ENCODE data around the gene LIN7C. TPM values are rescaled to one million over a fixed set of nuclear protein-coding genes. Genes with fewer than 3 reads are reported as not detected.

The LIN7C gene
- polyA plus RNA-seq, 3 donors: 7.3 to 24.0 (median 18.9) TPM

DNA sequence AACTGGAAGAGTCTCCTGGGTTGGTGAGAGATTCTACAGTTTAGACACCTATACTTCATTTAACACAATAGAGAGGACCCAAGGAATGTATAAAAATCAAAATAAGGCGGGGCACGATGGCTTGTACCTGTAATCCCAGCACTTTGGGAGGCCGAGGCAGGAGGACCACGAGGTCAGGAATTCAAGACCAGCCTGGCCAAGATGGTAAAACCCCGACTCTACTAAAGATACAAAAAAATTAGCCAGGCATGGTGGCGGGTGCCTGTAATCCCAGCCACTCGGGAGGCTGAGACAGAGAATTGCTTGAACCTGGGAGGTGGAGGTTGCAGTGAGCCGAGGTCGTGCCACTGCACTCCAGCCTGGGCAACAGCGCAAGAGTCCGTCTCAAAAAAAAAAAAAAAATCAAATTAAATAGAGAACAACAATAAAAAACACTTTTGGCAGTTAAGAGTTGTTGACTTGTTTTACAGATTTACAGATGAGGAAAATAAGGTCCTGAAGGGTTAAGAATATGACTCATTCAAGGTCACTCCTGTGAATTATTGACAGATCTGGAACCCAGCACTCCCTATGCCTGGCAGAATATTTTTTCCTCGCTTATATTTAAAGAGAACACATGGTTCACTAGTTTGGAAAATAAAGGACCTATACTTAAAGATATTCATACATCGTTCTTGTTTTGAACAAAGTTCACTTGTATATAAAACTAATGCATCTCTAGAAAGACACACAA is 39.2 kb downstream of the LIN7C start:
- Histone ChIP-seq H3K27me3 (ENCODE audit: control insufficient read depth in 2 of 2, insufficient read depth in 2 of 2, low read length in 2 of 2) (peaks cover 7 to 14% of the 10 kb centered on the region in 2 donors), H3K9me3 (replicated peaks in 1 of 2; ENCODE audit: control insufficient read depth in 1 of 2, insufficient read depth in 1 of 2, low read length in 2 of 2) (no peaks in the 10 kb centered on the region), H3K9ac (ENCODE audit: insufficient read depth, low read length, poor library complexity, severe bottlenecking) (no peak overlapping the region), H3K4me2 (replicated peaks; ENCODE audit: extremely low read depth, low read length, poor library complexity, severe bottlenecking) (no peak overlapping the region), H2AFZ (ENCODE audit: insufficient read depth, low read depth, low read length, poor library complexity, severe bottlenecking) (no peak overlapping the region), H3K79me2 (ENCODE audit: insufficient read depth, low read length) (no peaks in the 10 kb centered on the region), H4K20me1 (ENCODE audit: insufficient read depth, low read length) (no peaks in the 10 kb centered on the region), H3K4me3 (replicated peaks in 1 of 3; ENCODE audit: low read depth in 2 of 3, low read length in 3 of 3) (no peak overlapping the region), H3K4me1 (ENCODE audit: control insufficient read depth in 1 of 2, insufficient read depth in 2 of 2, low read length in 2 of 2) (peaks cover 45 to 47% of the 10 kb centered on the region in 2 donors), H3K27ac (ENCODE audit: low read depth in 1 of 2, low read length in 2 of 2) (no peak overlapping the region), H3K36me3 (replicated peaks in 1 of 2; ENCODE audit: control insufficient read depth in 1 of 2, insufficient read depth in 2 of 2, low read length in 2 of 2) (no peaks in the 10 kb centered on the region)
- H3K4me3 Mint-ChIP-seq: no peak overlapping the region
- peaks cover 12 to 16% (median 13%) of the 10 kb centered on the region in 3 donors for H3K27me3 Mint-ChIP-seq (ENCODE audit: low read depth in 3 of 3)
- 92% methylated on average over 5 of the region's 13 CpGs for WGBS (ENCODE audit: insufficient coverage)
- no peak for DNase-seq
- H3K36me3 Mint-ChIP-seq: peaks cover 0 to 2% of the 10 kb centered on the region in 2 donors
- H3K9me3 Mint-ChIP-seq: no peaks in the 10 kb centered on the region
- H3K4me1 Mint-ChIP-seq: peaks cover 45% of the 10 kb centered on the region
- TF ChIP-seq, protein P1, sequence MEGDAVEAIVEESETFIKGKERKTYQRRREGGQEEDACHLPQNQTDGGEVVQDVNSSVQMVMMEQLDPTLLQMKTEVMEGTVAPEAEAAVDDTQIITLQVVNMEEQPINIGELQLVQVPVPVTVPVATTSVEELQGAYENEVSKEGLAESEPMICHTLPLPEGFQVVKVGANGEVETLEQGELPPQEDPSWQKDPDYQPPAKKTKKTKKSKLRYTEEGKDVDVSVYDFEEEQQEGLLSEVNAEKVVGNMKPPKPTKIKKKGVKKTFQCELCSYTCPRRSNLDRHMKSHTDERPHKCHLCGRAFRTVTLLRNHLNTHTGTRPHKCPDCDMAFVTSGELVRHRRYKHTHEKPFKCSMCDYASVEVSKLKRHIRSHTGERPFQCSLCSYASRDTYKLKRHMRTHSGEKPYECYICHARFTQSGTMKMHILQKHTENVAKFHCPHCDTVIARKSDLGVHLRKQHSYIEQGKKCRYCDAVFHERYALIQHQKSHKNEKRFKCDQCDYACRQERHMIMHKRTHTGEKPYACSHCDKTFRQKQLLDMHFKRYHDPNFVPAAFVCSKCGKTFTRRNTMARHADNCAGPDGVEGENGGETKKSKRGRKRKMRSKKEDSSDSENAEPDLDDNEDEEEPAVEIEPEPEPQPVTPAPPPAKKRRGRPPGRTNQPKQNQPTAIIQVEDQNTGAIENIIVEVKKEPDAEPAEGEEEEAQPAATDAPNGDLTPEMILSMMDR (IDR thresholded peaks at IDR 0.05): no peak
- H3K27ac Mint-ChIP-seq: peak overlapping the region in 3 of 7 donors; percentile 28 to 60 (median 43)
- intact Hi-C loops (cut with micrococcal nuclease): no loop called here

GRCh38 chr11:27466363-27466762 is 40.2 kb downstream of the LIN7C start:
- no peak overlapping the region for H3K27ac Mint-ChIP-seq
- Histone ChIP-seq H3K4me1 (ENCODE audit: control insufficient read depth in 1 of 2, insufficient read depth in 2 of 2, low read length in 2 of 2) (peaks cover 43 to 49% of the 10 kb centered on the region in 2 donors), H3K9me3 (replicated peaks in 1 of 2; ENCODE audit: control insufficient read depth in 1 of 2, insufficient read depth in 1 of 2, low read length in 2 of 2) (no peaks in the 10 kb centered on the region), H3K27me3 (ENCODE audit: control insufficient read depth in 2 of 2, insufficient read depth in 2 of 2, low read length in 2 of 2) (peaks cover 7 to 13% of the 10 kb centered on the region in 2 donors), H3K79me2 (ENCODE audit: insufficient read depth, low read length) (no peaks in the 10 kb centered on the region), H3K27ac (ENCODE audit: low read depth in 1 of 2, low read length in 2 of 2) (no peak overlapping the region), H3K4me3 (replicated peaks in 1 of 3; ENCODE audit: low read depth in 2 of 3, low read length in 3 of 3) (no peak overlapping the region), H3K4me2 (replicated peaks; ENCODE audit: extremely low read depth, low read length, poor library complexity, severe bottlenecking) (no peak overlapping the region), H2AFZ (ENCODE audit: insufficient read depth, low read depth, low read length, poor library complexity, severe bottlenecking) (no peak overlapping the region), H4K20me1 (ENCODE audit: insufficient read depth, low read length) (no peaks in the 10 kb centered on the region), H3K36me3 (replicated peaks in 1 of 2; ENCODE audit: control insufficient read depth in 1 of 2, insufficient read depth in 2 of 2, low read length in 2 of 2) (no peaks in the 10 kb centered on the region), H3K9ac (ENCODE audit: insufficient read depth, low read length, poor library complexity, severe bottlenecking) (no peak overlapping the region)
- no CpG with 5 or more reads among the region's 1 CpG for WGBS (ENCODE audit: insufficient coverage)
- peaks cover 10 to 14% (median 10%) of the 10 kb centered on the region in 3 donors for H3K27me3 Mint-ChIP-seq (ENCODE audit: low read depth in 3 of 3)
- H3K36me3 Mint-ChIP-seq: peaks cover 0 to 2% of the 10 kb centered on the region in 2 donors
- no peak for DNase-seq
- intact Hi-C loops (cut with micrococcal nuclease): no loop called here
- peaks cover 42% of the 10 kb centered on the region for H3K4me1 Mint-ChIP-seq
- H3K4me3 Mint-ChIP-seq: no peak overlapping the region
- no peaks in the 10 kb centered on the region for H3K9me3 Mint-ChIP-seq
- TF ChIP-seq, protein P1 (IDR thresholded peaks at IDR 0.05): no peak
